ENCODE measurements around the gene AADACL2. TPM values are rescaled to one million over a fixed set of nuclear protein-coding genes. Genes with fewer than 3 reads are reported as not detected.

The AADACL2 gene
- total RNA-seq, 1 donor from 2014 or later = not detected

DNA sequence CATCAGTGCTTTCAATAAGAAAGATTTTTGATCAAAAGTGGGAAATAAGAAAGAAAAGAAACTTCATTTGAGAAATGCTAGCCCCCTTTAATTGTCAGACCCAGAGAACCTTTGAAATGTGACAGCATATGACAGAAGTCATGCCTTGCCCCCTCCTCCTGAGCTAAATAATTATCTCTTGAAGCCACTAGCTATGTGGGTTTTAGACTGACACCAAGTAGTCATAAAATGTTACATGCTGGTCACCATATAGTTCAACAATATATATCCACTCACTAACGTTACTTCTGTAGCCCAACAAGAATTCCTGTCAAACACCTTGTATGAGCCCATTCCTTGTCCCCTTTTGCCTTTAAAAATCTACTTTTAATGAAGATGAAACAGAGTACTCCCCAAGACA is 43.1 kb upstream of the AADACL2 start:
- H3K27ac Mint-ChIP-seq (ENCODE audit: unreplicated experiment) = no peak overlapping the region
- H3K27me3 Mint-ChIP-seq (ENCODE audit: low read depth) = peaks cover 5% of the 10 kb centered on the region
- H3K4me1 Mint-ChIP-seq (ENCODE audit: low read depth) = no peaks in the 10 kb centered on the region
- DNase-seq (ENCODE audit: low spot score) = no peak
- H3K4me3 Mint-ChIP-seq (ENCODE audit: unreplicated experiment) = no peak overlapping the region
- TF ChIP-seq, protein P1, sequence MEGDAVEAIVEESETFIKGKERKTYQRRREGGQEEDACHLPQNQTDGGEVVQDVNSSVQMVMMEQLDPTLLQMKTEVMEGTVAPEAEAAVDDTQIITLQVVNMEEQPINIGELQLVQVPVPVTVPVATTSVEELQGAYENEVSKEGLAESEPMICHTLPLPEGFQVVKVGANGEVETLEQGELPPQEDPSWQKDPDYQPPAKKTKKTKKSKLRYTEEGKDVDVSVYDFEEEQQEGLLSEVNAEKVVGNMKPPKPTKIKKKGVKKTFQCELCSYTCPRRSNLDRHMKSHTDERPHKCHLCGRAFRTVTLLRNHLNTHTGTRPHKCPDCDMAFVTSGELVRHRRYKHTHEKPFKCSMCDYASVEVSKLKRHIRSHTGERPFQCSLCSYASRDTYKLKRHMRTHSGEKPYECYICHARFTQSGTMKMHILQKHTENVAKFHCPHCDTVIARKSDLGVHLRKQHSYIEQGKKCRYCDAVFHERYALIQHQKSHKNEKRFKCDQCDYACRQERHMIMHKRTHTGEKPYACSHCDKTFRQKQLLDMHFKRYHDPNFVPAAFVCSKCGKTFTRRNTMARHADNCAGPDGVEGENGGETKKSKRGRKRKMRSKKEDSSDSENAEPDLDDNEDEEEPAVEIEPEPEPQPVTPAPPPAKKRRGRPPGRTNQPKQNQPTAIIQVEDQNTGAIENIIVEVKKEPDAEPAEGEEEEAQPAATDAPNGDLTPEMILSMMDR (IDR thresholded peaks at IDR 0.05) = no peak
- H3K36me3 Mint-ChIP-seq (ENCODE audit: low read depth) = no peaks in the 10 kb centered on the region
- H3K9me3 Mint-ChIP-seq (ENCODE audit: low read depth) = no peaks in the 10 kb centered on the region

- Mint-ChIP-seq H3K27me3 (ENCODE audit: low read depth) (peaks cover 3% of the 10 kb centered on the region), H3K4me3 (ENCODE audit: unreplicated experiment) (no peak overlapping the region), H3K36me3 (ENCODE audit: low read depth) (no peaks in the 10 kb centered on the region), H3K9me3 (ENCODE audit: low read depth) (peaks cover 17% of the 10 kb centered on the region), H3K4me1 (ENCODE audit: low read depth) (peaks cover 3% of the 10 kb centered on the region), H3K27ac (ENCODE audit: unreplicated experiment) (no peak overlapping the region)
- TF ChIP-seq, protein P1 (IDR thresholded peaks at IDR 0.05) = no peak
- DNase-seq (ENCODE audit: low spot score) = no peak
Observed at GRCh38 chr3:151697496-151697895, 36.2 kb upstream of the AADACL2 start.

DNA sequence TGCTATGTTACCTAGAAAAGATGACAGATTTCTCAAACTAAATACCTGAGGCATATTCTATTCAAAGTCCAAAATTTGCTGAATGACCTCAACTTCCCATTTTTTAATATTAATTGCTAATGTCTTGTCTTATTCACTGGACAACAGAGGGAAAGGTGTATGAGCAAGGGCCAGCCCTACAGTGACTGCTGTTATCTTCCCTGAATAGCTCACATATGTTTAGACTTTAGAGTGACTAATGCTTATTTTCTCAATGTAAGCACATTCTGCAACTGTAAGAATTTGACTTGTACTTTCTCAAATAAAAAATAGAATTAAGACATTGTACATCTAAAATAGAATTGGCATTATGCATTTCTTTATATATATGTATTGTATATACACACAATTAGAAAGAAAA is 26.5 kb upstream of the AADACL2 start:
- H3K27ac Mint-ChIP-seq (ENCODE audit: unreplicated experiment) = no peak overlapping the region
- no peaks in the 10 kb centered on the region for H3K4me1 Mint-ChIP-seq (ENCODE audit: low read depth)
- TF ChIP-seq, protein P1 (IDR thresholded peaks at IDR 0.05) = no peak
- H3K36me3 Mint-ChIP-seq (ENCODE audit: low read depth) = peaks cover 5% of the 10 kb centered on the region
- no peaks in the 10 kb centered on the region for H3K27me3 Mint-ChIP-seq (ENCODE audit: low read depth)
- no peak for DNase-seq (ENCODE audit: low spot score)
- peaks cover 18% of the 10 kb centered on the region for H3K9me3 Mint-ChIP-seq (ENCODE audit: low read depth)
- H3K4me3 Mint-ChIP-seq (ENCODE audit: unreplicated experiment) = no peak overlapping the region

GRCh38 chr3:151708868-151709267 is 24.9 kb upstream of the AADACL2 start:
- peaks cover 28% of the 10 kb centered on the region for H3K9me3 Mint-ChIP-seq (ENCODE audit: low read depth)
- no peaks in the 10 kb centered on the region for H3K4me1 Mint-ChIP-seq (ENCODE audit: low read depth)
- H3K36me3 Mint-ChIP-seq (ENCODE audit: low read depth) = peaks cover 7% of the 10 kb centered on the region
- TF ChIP-seq, protein P1 (IDR thresholded peaks at IDR 0.05) = no peak
- H3K27ac Mint-ChIP-seq (ENCODE audit: unreplicated experiment) = no peak overlapping the region
- H3K27me3 Mint-ChIP-seq (ENCODE audit: low read depth) = no peaks in the 10 kb centered on the region
- no peak overlapping the region for H3K4me3 Mint-ChIP-seq (ENCODE audit: unreplicated experiment)
- no peak for DNase-seq (ENCODE audit: low spot score)

- no peaks in the 10 kb centered on the region for H3K4me1 Mint-ChIP-seq (ENCODE audit: low read depth)
- H3K27ac Mint-ChIP-seq (ENCODE audit: unreplicated experiment) = no peak overlapping the region
- TF ChIP-seq, protein P1 (IDR thresholded peaks at IDR 0.05) = no peak
- DNase-seq (ENCODE audit: low spot score) = no peak
- H3K9me3 Mint-ChIP-seq (ENCODE audit: low read depth) = peaks cover 30% of the 10 kb centered on the region
- H3K4me3 Mint-ChIP-seq (ENCODE audit: unreplicated experiment) = no peak overlapping the region
- no peaks in the 10 kb centered on the region for H3K27me3 Mint-ChIP-seq (ENCODE audit: low read depth)
- H3K36me3 Mint-ChIP-seq (ENCODE audit: low read depth) = peaks cover 7% of the 10 kb centered on the region
Observed at GRCh38 chr3:151709847-151710246, 23.9 kb upstream of the AADACL2 start.

Data from chondrocyte (in vitro differentiated cells).